A673 (cell line): ENCODE data around the gene SPATA16. TPM values are rescaled to one million over a fixed set of nuclear protein-coding genes. Genes with fewer than 3 reads are reported as not detected.

Source experiments
- BruUV-seq: library from RNA; stranded (reverse); fragments of 400-500 nt; replicated peaks from 2 replicates; lab custom pipeline; 2021; lab: Mats Ljungman, UMichigan
- CTCF ChIA-PET: fragments of 300-600 bp; sonication (Branson Sonifier 250); formaldehyde crosslinking; loops from one replicate; lab custom pipeline; 2022; ENCODE audit warnings: antibody characterized with exemption; lab: Charles Lee
- POLR2A ChIA-PET: fragments of 300-600 bp; sonication (Branson Sonifier 250); formaldehyde crosslinking; loops from one replicate; lab custom pipeline; 2022; ENCODE audit warnings: antibody characterized with exemption; ENCODE audit not compliant: low non-redundant PET; lab: Charles Lee
- DNase-seq: peaks from one replicate; pipeline ENCODE4 v3.0.0-alpha.2; 2015; ENCODE audit warnings: low spot score
- H3K27ac ChIP-seq: fragments of 200-600 bp; sonication (generic); 2 replicates; pipeline ENCODE4 v1.5.1; 2016; ENCODE audit warnings: mixed run types, low read depth, mild to moderate bottlenecking, mixed read lengths, antibody characterized with exemption, low read length; ENCODE audit not compliant: poor library complexity, severe bottlenecking
- H3K27me3 ChIP-seq: fragments of 200-600 bp; sonication (generic); replicated peaks from 2 replicates; pipeline ENCODE4 v1.6.1; 2017; ENCODE audit warnings: mixed run types, low read depth, mild to moderate bottlenecking, mixed read lengths, antibody characterized with exemption, low read length; ENCODE audit not compliant: insufficient read depth, poor library complexity
- H3K36me3 ChIP-seq: fragments of 200-600 bp; sonication (generic); 2 replicates; pipeline ENCODE4 v1.6.1; 2016; ENCODE audit warnings: mixed run types, mild to moderate bottlenecking, mixed read lengths, antibody characterized with exemption, low read length; ENCODE audit not compliant: insufficient read depth, poor library complexity, severe bottlenecking
- H3K4me1 ChIP-seq: fragments of 200-600 bp; sonication (generic); 2 replicates; pipeline ENCODE4 v1.6.1; 2017; ENCODE audit warnings: mixed run types, mild to moderate bottlenecking, mixed read lengths, antibody characterized with exemption, low read length; ENCODE audit not compliant: insufficient read depth, poor library complexity, severe bottlenecking
- H3K4me3 ChIP-seq: fragments of 200-600 bp; sonication (generic); 2 replicates; pipeline ENCODE4 v1.5.1; 2016; ENCODE audit warnings: low read depth, mixed run types, mild to moderate bottlenecking, mixed read lengths, low read length; ENCODE audit not compliant: poor library complexity, severe bottlenecking
- H3K9me3 ChIP-seq: fragments of 200-600 bp; sonication (generic); 2 replicates; pipeline ENCODE4 v1.6.1; 2016; ENCODE audit warnings: mixed run types, low read depth, mild to moderate bottlenecking, mixed read lengths, antibody characterized with exemption, low read length; ENCODE audit not compliant: poor library complexity, severe bottlenecking
- EZH2 ChIP-seq: fragments of 200-600 bp; sonication (generic); IDR thresholded peaks from 2 replicates; pipeline ENCODE4 v1.6.1; 2017; ENCODE audit warnings: borderline replicate concordance, low read depth, mild to moderate bottlenecking, mixed read lengths, antibody characterized with exemption, low read length; ENCODE audit not compliant: poor library complexity, severe bottlenecking
- intact Hi-C: fragments of 100-400 bp; cut with micrococcal nuclease; formaldehyde crosslinking; loops from one replicate; pipeline ENCODE4 v1.10.0; 2022; ENCODE audit not compliant: unreplicated experiment
- total RNA-seq: library from RNA; stranded (reverse); gene quantifications from 2 replicates; pipeline ENCODE4 v1.2.3, GENCODE V29; 2021
- TF ChIP-seq, protein P1 (sequence below): fragments of 300-800, 200-600 bp; sonication (generic); conservative IDR thresholded peaks from 2 replicates; pipeline ENCODE4 v1.5.1; 2017; ENCODE audit warnings: low read depth, mild to moderate bottlenecking, antibody characterized with exemption, low read length, moderate library complexity, mixed read lengths

The SPATA16 gene
- total RNA-seq, 1 experiment from 2014 or later: not detected

- POLR2A ChIA-PET: no interaction called here
- H3K9me3 ChIP-seq: no peaks in the 10 kb centered on the region
Observed at GRCh38 chr3:173045770-173046382, 95.2 kb downstream of the SPATA16 start.

GRCh38 chr3:173044998-173045397 is 96.0 kb downstream of the SPATA16 start:
- H3K4me1 ChIP-seq: peaks cover 8% of the 10 kb centered on the region
- no peaks in the 10 kb centered on the region for H3K36me3 ChIP-seq
- H3K4me3 ChIP-seq: no peak overlapping the region
- no peak for TF ChIP-seq EZH2
- TF ChIP-seq, protein P1, sequence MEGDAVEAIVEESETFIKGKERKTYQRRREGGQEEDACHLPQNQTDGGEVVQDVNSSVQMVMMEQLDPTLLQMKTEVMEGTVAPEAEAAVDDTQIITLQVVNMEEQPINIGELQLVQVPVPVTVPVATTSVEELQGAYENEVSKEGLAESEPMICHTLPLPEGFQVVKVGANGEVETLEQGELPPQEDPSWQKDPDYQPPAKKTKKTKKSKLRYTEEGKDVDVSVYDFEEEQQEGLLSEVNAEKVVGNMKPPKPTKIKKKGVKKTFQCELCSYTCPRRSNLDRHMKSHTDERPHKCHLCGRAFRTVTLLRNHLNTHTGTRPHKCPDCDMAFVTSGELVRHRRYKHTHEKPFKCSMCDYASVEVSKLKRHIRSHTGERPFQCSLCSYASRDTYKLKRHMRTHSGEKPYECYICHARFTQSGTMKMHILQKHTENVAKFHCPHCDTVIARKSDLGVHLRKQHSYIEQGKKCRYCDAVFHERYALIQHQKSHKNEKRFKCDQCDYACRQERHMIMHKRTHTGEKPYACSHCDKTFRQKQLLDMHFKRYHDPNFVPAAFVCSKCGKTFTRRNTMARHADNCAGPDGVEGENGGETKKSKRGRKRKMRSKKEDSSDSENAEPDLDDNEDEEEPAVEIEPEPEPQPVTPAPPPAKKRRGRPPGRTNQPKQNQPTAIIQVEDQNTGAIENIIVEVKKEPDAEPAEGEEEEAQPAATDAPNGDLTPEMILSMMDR: no peak
- no peaks in the 10 kb centered on the region for H3K27me3 ChIP-seq
- no peaks in the 10 kb centered on the region for H3K9me3 ChIP-seq
- no TSS peak for BruUV-seq
- peak; percentile 49 for DNase-seq
- intact Hi-C loops: loop anchor here (1.0 to 10.0 kb wide), 3 partner anchors 60 to 238 kb away; no protein-coding TSS in a partner anchor
- CTCF ChIA-PET: interaction anchor here (1.0 kb wide), 1 partner anchor 372 kb away, joined by 3 read pairs; no protein-coding TSS in a partner anchor
- peak overlapping the region; percentile 31 for H3K27ac ChIP-seq
- POLR2A ChIA-PET: no interaction called here

More at GRCh38 chr3:173045770-173046382, 95.2 kb downstream of the SPATA16 start:
- DNase-seq: no peak
- Histone ChIP-seq H3K36me3 (no peaks in the 10 kb centered on the region), H3K4me3 (no peak overlapping the region), H3K27me3 (no peaks in the 10 kb centered on the region), H3K27ac (no peak overlapping the region), H3K4me1 (peaks cover 8% of the 10 kb centered on the region)
- intact Hi-C loops: loop anchor here (1.0 to 10.0 kb wide), 3 partner anchors 61 to 239 kb away; no protein-coding TSS in a partner anchor
- BruUV-seq: no TSS peak
- CTCF ChIA-PET: no interaction called here
- no peak for TF ChIP-seq EZH2
- TF ChIP-seq, protein P1: no peak; the same call in none of the 2 replicates

DNA sequence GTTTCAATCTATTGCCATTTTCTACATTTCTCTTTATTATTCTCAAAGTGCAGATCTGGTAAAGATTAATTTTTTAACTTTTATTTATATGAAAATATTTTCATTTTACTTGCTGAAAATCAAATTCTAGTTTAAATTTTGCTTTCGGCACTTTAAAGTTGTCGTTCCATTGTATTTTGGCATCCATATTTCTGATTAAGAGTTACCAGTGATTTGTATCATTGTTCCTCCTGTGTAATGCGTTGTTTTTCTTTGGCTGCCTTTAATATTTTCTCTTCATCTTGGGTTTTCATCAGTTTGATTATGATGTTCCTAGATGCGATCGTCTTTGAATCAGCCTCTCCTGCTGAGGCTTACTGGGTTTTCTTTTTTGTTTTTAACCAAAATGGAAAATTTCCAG is 97.3 kb downstream of the SPATA16 start:
- H3K4me3 ChIP-seq: no peak overlapping the region
- no peak for DNase-seq
- H3K27ac ChIP-seq: no peak overlapping the region
- ChIA-PET CTCF (no interaction called here), POLR2A (no interaction called here)
- TF ChIP-seq, protein P1: no peak
- TF ChIP-seq EZH2: no peak
- BruUV-seq: no TSS peak
- H3K27me3 ChIP-seq: no peaks in the 10 kb centered on the region
- intact Hi-C loops: loop anchor here (10.0 kb wide), 1 partner anchor 59 kb away; no protein-coding TSS in a partner anchor
- H3K36me3 ChIP-seq: no peaks in the 10 kb centered on the region
- H3K4me1 ChIP-seq: peaks cover 8% of the 10 kb centered on the region
- H3K9me3 ChIP-seq: no peaks in the 10 kb centered on the region
